KMS-11 (cell line): ENCODE measurements around the gene SOX8.
"Not testable (repeated sequence)": the region's sequence is repeated elsewhere in the genome, so short reads cannot be mapped to it uniquely, and the experiment has no call there.

Experiments used
- H2AFZ ChIP-seq: fragments of 200-600 bp; sonication (generic); 2 replicates; pipeline ENCODE4 v1.6.1; 2016; ENCODE audit warnings: antibody characterized with exemption, mixed run types, low read depth
- H3K27ac ChIP-seq: fragments of 200-600 bp; sonication (generic); 2 replicates; pipeline ENCODE4 v1.6.1; 2016; ENCODE audit warnings: mild to moderate bottlenecking, mixed run types
- H3K27me3 ChIP-seq: fragments of 200-600 bp; sonication (generic); 2 replicates; pipeline ENCODE4 v1.6.1; 2017; ENCODE audit warnings: mild to moderate bottlenecking, low read depth, mixed run types, moderate library complexity; ENCODE audit not compliant: insufficient read depth
- H3K36me3 ChIP-seq: fragments of 200-600 bp; sonication (generic); 2 replicates; pipeline ENCODE4 v1.6.1; 2017; ENCODE audit warnings: mild to moderate bottlenecking, mixed run types; ENCODE audit not compliant: insufficient read depth
- H3K4me1 ChIP-seq: fragments of 200-600 bp; sonication (generic); 2 replicates; pipeline ENCODE4 v1.6.1; 2016; ENCODE audit warnings: mild to moderate bottlenecking, low read depth, mixed run types; ENCODE audit not compliant: poor library complexity, severe bottlenecking
- H3K4me2 ChIP-seq: fragments of 200-600 bp; sonication (generic); 2 replicates; pipeline ENCODE4 v1.7.0; 2016; ENCODE audit warnings: mild to moderate bottlenecking, mixed run types
- H3K4me3 ChIP-seq: fragments of 200-600 bp; sonication (generic); IDR thresholded peaks from 2 replicates; pipeline ENCODE4 v1.6.1; 2017; ENCODE audit warnings: low read depth, low read length, mixed read lengths; ENCODE audit not compliant: insufficient read depth
- H3K79me2 ChIP-seq: fragments of 200-600 bp; sonication (generic); 2 replicates; pipeline ENCODE4 v1.6.1; 2016; ENCODE audit warnings: low read depth, mixed run types; ENCODE audit not compliant: insufficient read depth
- H3K9ac ChIP-seq: fragments of 200-600 bp; sonication (generic); 2 replicates; pipeline ENCODE4 v1.6.1; 2016; ENCODE audit warnings: mild to moderate bottlenecking, mixed run types
- H4K20me1 ChIP-seq: fragments of 200-600 bp; sonication (generic); 2 replicates; pipeline ENCODE4 v1.6.1; 2016; ENCODE audit warnings: mild to moderate bottlenecking, mixed run types; ENCODE audit not compliant: insufficient read depth
- CTCF ChIP-seq: fragments of 200-600 bp; sonication (generic); conservative IDR thresholded peaks from 2 replicates; pipeline ENCODE4 v1.6.1; 2017; ENCODE audit warnings: low read depth, mild to moderate bottlenecking, antibody characterized with exemption, low read length, moderate library complexity, mixed read lengths

The SOX8 gene

GRCh38 chr16:1020591-1020990 is 39.0 kb downstream of the SOX8 start:
- peaks cover 93% of the 10 kb centered on the region for H3K27me3 ChIP-seq

GRCh38 chr16:1021553-1022160 is 40.1 kb downstream of the SOX8 start:
- Histone ChIP-seq H3K4me1 (no peaks in the 10 kb centered on the region), H4K20me1 (no peaks in the 10 kb centered on the region), H3K36me3 (no peaks in the 10 kb centered on the region), H3K79me2 (no peaks in the 10 kb centered on the region), H3K4me3 (no peak overlapping the region), H3K9ac (no peak overlapping the region), H2AFZ (no peak overlapping the region), H3K27ac (no peak overlapping the region), H3K27me3 (peaks cover 91% of the 10 kb centered on the region), H3K4me2 (no peak overlapping the region)
- no peak for TF ChIP-seq CTCF

More at GRCh38 chr16:1020591-1020990, 39.0 kb downstream of the SOX8 start:
- Histone ChIP-seq H3K4me2 (no peak overlapping the region), H3K4me3 (no peak overlapping the region), H3K27ac (no peak overlapping the region), H3K36me3 (no peaks in the 10 kb centered on the region), H3K4me1 (no peaks in the 10 kb centered on the region), H3K9ac (no peak overlapping the region), H3K79me2 (no peaks in the 10 kb centered on the region), H4K20me1 (no peaks in the 10 kb centered on the region), H2AFZ (no peak overlapping the region)
- TF ChIP-seq CTCF: no peak

GRCh38 chr16:1022466-1022865 is 40.9 kb downstream of the SOX8 start:
- no peak overlapping the region for H3K4me3 ChIP-seq

GRCh38 chr16:1024138-1024537 is 42.6 kb downstream of the SOX8 start:
- no peak for TF ChIP-seq CTCF
- no peak overlapping the region for H3K4me2 ChIP-seq
- no peaks in the 10 kb centered on the region for H3K4me1 ChIP-seq
- no peaks in the 10 kb centered on the region for H3K79me2 ChIP-seq
- no peaks in the 10 kb centered on the region for H4K20me1 ChIP-seq
- peaks cover 91% of the 10 kb centered on the region for H3K27me3 ChIP-seq
- no peak overlapping the region for H3K4me3 ChIP-seq
- no peak overlapping the region for H3K27ac ChIP-seq
- H3K36me3 ChIP-seq: no peaks in the 10 kb centered on the region
- no peak overlapping the region for H3K9ac ChIP-seq
- H2AFZ ChIP-seq: no peak overlapping the region

More at GRCh38 chr16:1022466-1022865, 40.9 kb downstream of the SOX8 start:
- H3K27me3 ChIP-seq: peaks cover 91% of the 10 kb centered on the region
- no peak for TF ChIP-seq CTCF
- H3K4me1 ChIP-seq: no peaks in the 10 kb centered on the region
- H3K79me2 ChIP-seq: no peaks in the 10 kb centered on the region
- H2AFZ ChIP-seq: no peak overlapping the region
- H4K20me1 ChIP-seq: no peaks in the 10 kb centered on the region
- H3K4me2 ChIP-seq: no peak overlapping the region
- no peaks in the 10 kb centered on the region for H3K36me3 ChIP-seq
- no peak overlapping the region for H3K27ac ChIP-seq
- H3K9ac ChIP-seq: no peak overlapping the region

- not testable (repeated sequence) for H4K20me1 ChIP-seq, H3K4me2 ChIP-seq, H2AFZ ChIP-seq, H3K79me2 ChIP-seq, H3K27ac ChIP-seq, H3K4me1 ChIP-seq, H3K36me3 ChIP-seq, H3K4me3 ChIP-seq, H3K9ac ChIP-seq
- peaks cover 91% of the 10 kb centered on the region for H3K27me3 ChIP-seq
These were observed 43.7 kb downstream of the SOX8 start for GRCh38 chr16:1025183-1025809.
